HG03066 (cell line): Measurements from ENCODE around the gene ZNF581.

Source experiments
- ATAC-seq: cut with Tn5 transposase; IDR thresholded peaks from one replicate; pipeline ENCODE4 v1.9.1; 2021; ENCODE audit warnings: low read depth; ENCODE audit not compliant: unreplicated experiment

The ZNF581 gene

GRCh38 chr19:55647732-55648584 lies 4.5 kb downstream of the ZNF581 start, which contains the start of gene CCDC106:
Gene CCDC106, plus strand, starts transcription at chr19:55648212. Its CDS starts 835 bp downstream, at chr19:55649047.
- no peak for ATAC-seq

- no peak for ATAC-seq
Observed at GRCh38 chr19:55648585-55649267, 5.3 kb downstream of the ZNF581 start.

GRCh38 chr19:55649268-55650125 lies 6.0 kb downstream of the ZNF581 start:
- no peak for ATAC-seq

- ATAC-seq = no peak
Observed at GRCh38 chr19:55650126-55650557, 6.7 kb downstream of the ZNF581 start.

GRCh38 chr19:55650602-55651230 lies 7.3 kb downstream of the ZNF581 start:
- ATAC-seq = no peak

- no peak for ATAC-seq
Observed at GRCh38 chr19:55651236-55651635, 7.8 kb downstream of the ZNF581 start.

- no peak for ATAC-seq
Observed at GRCh38 chr19:55652311-55653128, 9.1 kb downstream of the ZNF581 start.

GRCh38 chr19:55653651-55654322 lies 10.3 kb downstream of the ZNF581 start:
- peak; percentile 38 for ATAC-seq

GRCh38 chr19:55654323-55654867 lies 10.9 kb downstream of the ZNF581 start:
- peak; percentile 51 for ATAC-seq

GRCh38 chr19:55654868-55655647 lies 11.6 kb downstream of the ZNF581 start, which contains the start of gene U2AF2:
Gene U2AF2, plus strand, starts transcription at chr19:55655035. Its CDS starts 70 bp downstream, at chr19:55655105.
- ATAC-seq = peak; percentile 35

- ATAC-seq = no peak
Observed at GRCh38 chr19:55655648-55656040, 12.2 kb downstream of the ZNF581 start.

GRCh38 chr19:55656552-55656951 lies 13.1 kb downstream of the ZNF581 start:
- no peak for ATAC-seq

GRCh38 chr19:55656988-55657747 lies 13.7 kb downstream of the ZNF581 start:
- no peak for ATAC-seq

- ATAC-seq = no peak
Observed at GRCh38 chr19:55658846-55659459, 15.5 kb downstream of the ZNF581 start.

GRCh38 chr19:55659822-55660221 lies 16.4 kb downstream of the ZNF581 start:
- no peak for ATAC-seq

GRCh38 chr19:55660404-55660803 lies 17.0 kb downstream of the ZNF581 start:
- ATAC-seq = no peak

- ATAC-seq = no peak
Observed at GRCh38 chr19:55660991-55661390, 17.5 kb downstream of the ZNF581 start.
